K562 (cell line): ENCODE data around the gene MARCO. TPM values are rescaled to one million over a fixed set of nuclear protein-coding genes. Genes with fewer than 3 reads are reported as not detected.

Experiments used
- ATAC-seq: fragments of 200-7000 bp; cut with Tn5 transposase; 3 replicates; pipeline ENCODE4 v1.9.1; 2020; ENCODE audit warnings: moderate library complexity
- BruUV-seq: library from RNA; stranded (reverse); fragments of 400-500 nt; replicated peaks from 2 replicates; lab custom pipeline; 2021; lab: Mats Ljungman, UMichigan
- CTCF ChIA-PET: fragments of 300-600 bp; formaldehyde crosslinking; extraction: SDS; loops from one replicate; lab custom pipeline; 2021; ENCODE audit warnings: low intra/inter-chr PET ratio; lab: Yijun Ruan, JAX
- POLR2A ChIA-PET: fragments of 300-600, 350-650 bp; sonication (Branson Sonifier 250); formaldehyde crosslinking; extraction: SDS; loops from one replicate; lab custom pipeline; 2021; ENCODE audit warnings: antibody characterized with exemption, inconsistent platforms; lab: Yijun Ruan, JAX
- DNase-seq, 4 experiments: peaks; one replicate each; pipeline versions ENCODE4 v3.0.0 to v3.0.0-alpha.2; 2011 to 2018; ENCODE audit warnings: low spot score in 3 of 4, mixed read lengths in 3 of 4; ENCODE audit errors: extremely low read depth in 1 of 4
- FAIRE-seq: peaks from 2 replicates; lab custom pipeline; 2011; peaks lifted over from hg19 to GRCh38; lab: Jason Lieb, UNC
- H2AFZ ChIP-seq: 2 replicates; pipeline ENCODE4 v1.6.0; 2011; ENCODE audit warnings: low read depth, low read length, control low read depth, inconsistent platforms
- H3K27ac ChIP-seq: fragments of 200-600 bp; 3 replicates; pipeline ENCODE4 v1.8.0; 2011; ENCODE audit warnings: low read depth, mild to moderate bottlenecking, control low read depth, inconsistent platforms, low read length, moderate library complexity, mixed read lengths; ENCODE audit errors: extremely low read depth
- H3K27me3 ChIP-seq, 2 experiments: fragments of 300-600 bp in 1 of 2; 2 replicates in 1 of 2; 3 replicates in 1 of 2; pipeline versions ENCODE4 v1.6.0 to v1.8.0; 2011; ENCODE audit warnings: inconsistent platforms in 2 of 2, low read length in 2 of 2, mild to moderate bottlenecking in 1 of 2, mixed read lengths in 1 of 2, moderate library complexity in 1 of 2; ENCODE audit not compliant: control insufficient read depth in 2 of 2, insufficient read depth in 2 of 2
- H3K36me3 ChIP-seq: fragments of 300-600 bp; 3 replicates; pipeline ENCODE4 v1.8.0; 2011; ENCODE audit warnings: mild to moderate bottlenecking, low read length, inconsistent platforms; ENCODE audit not compliant: control insufficient read depth, insufficient read depth
- H3K4me1 ChIP-seq, 2 experiments: fragments of 200-600 bp in 1 of 2; replicated peaks in 1 of 2; 2 replicates in 1 of 2; 3 replicates in 1 of 2; pipeline versions ENCODE4 v1.5.1 to v1.8.0; 2011; ENCODE audit warnings: inconsistent platforms in 2 of 2, low read length in 2 of 2, mild to moderate bottlenecking in 1 of 2, mixed read lengths in 1 of 2, moderate library complexity in 1 of 2; ENCODE audit not compliant: control insufficient read depth in 2 of 2, insufficient read depth in 2 of 2
- H3K4me2 ChIP-seq: 2 replicates; pipeline ENCODE4 v1.6.1; 2011; ENCODE audit warnings: low read length, control low read depth, inconsistent platforms, mixed read lengths; ENCODE audit not compliant: insufficient read depth
- H3K4me3 ChIP-seq: fragments of 200-600 bp; sonication (generic), shearing (Covaris generic); 2 replicates; pipeline ENCODE4 v1.5.1; 2016; ENCODE audit warnings: control low read depth, inconsistent platforms
- H3K79me2 ChIP-seq: fragments of 200-600 bp; 3 replicates; pipeline ENCODE4 v1.8.0; 2011; ENCODE audit warnings: low read length, inconsistent platforms; ENCODE audit not compliant: control insufficient read depth, insufficient read depth
- H3K9ac ChIP-seq, 2 experiments: 2 replicates each; pipeline versions ENCODE4 v1.6.0 to v1.6.1; 2011; ENCODE audit warnings: low read depth in 2 of 2, low read length in 2 of 2, control low read depth in 1 of 2, inconsistent platforms in 1 of 2, mild to moderate bottlenecking in 1 of 2, mixed read lengths in 1 of 2; ENCODE audit not compliant: insufficient read depth in 1 of 2
- H3K9me1 ChIP-seq: one replicate; pipeline ENCODE4 v1.6.0; 2011; ENCODE audit warnings: inconsistent platforms, mild to moderate bottlenecking, low read length, moderate library complexity; ENCODE audit not compliant: control insufficient read depth, insufficient read depth
- H3K9me3 ChIP-seq: replicated peaks from 2 replicates; pipeline ENCODE4 v1.5.1; 2011; ENCODE audit warnings: low read depth, low read length, inconsistent platforms; ENCODE audit not compliant: control insufficient read depth, insufficient read depth
- H4K20me1 ChIP-seq: replicated peaks from 2 replicates; pipeline ENCODE4 v1.6.1; 2011; ENCODE audit warnings: low read length, inconsistent platforms, mixed read lengths; ENCODE audit not compliant: control insufficient read depth, insufficient read depth
- DDX20 ChIP-seq: fragments of 450-650 bp; IDR thresholded peaks from 2 replicates; pipeline ENCODE4 v1.6.1; 2016; ENCODE audit warnings: missing genetic modification characterization, low read depth, mild to moderate bottlenecking, missing compliant biosample characterization, moderate library complexity
- FOXJ3 ChIP-seq: sonication (generic); formaldehyde crosslinking; IDR thresholded peaks from 2 replicates; pipeline ENCODE4 v1.4.0; 2020; ENCODE audit warnings: mild to moderate bottlenecking, missing genetic modification reagents
- MYC ChIP-seq, 2 experiments: fragments of 250-450 bp in 1 of 2; sonication (Bioruptor Pico) in 1 of 2; IDR thresholded peaks; 2 replicates each; pipeline versions ENCODE4 v1.5.1 to v1.6.1; 2012 to 2021; ENCODE audit warnings: low read depth in 2 of 2, borderline replicate concordance in 1 of 2, improper control_type of control experiment in 1 of 2, low read length in 1 of 2, mild to moderate bottlenecking in 1 of 2, moderate library complexity in 1 of 2
- TSC22D4 ChIP-seq: fragments of 450-650 bp; IDR thresholded peaks from 2 replicates; pipeline ENCODE4 v1.6.1; 2016; ENCODE audit warnings: missing genetic modification characterization, missing biosample characterization, control low read depth
- WGBS: fragments of 100-300 bp; shearing (Covaris generic); methylation state at CpG from one replicate; pipeline ENCODE4 v1.1.6; 2016; ENCODE audit warnings: low coverage, mixed read lengths; ENCODE audit not compliant: insufficient coverage; ENCODE audit errors: missing lambda C conversion rate; 5-methylcytosine and 5-hydroxymethylcytosine counted together
- in situ Hi-C: fragments of 300-500 bp; cut with MboI; formaldehyde crosslinking; loops from 4 replicates; pipeline ENCODE4 v1.15.0; 2018; ENCODE audit warnings: inconsistent platforms, mixed read lengths
- intact Hi-C: fragments of 100-400 bp; cut with micrococcal nuclease; formaldehyde crosslinking; loops from 2 replicates; pipeline ENCODE4 v1.14.2; 2022
- polyA plus RNA-seq, 8 experiments: library from polyadenylated mRNA; depleted of rRNA in 4 of 8; stranded (reverse) in 5 of 8; unstranded in 3 of 8; fragments of >200 nt; fragmentation: Nextera tagmentation in 2 of 8; fragmentation: Illumina TruSeq in 1 of 8; extraction: Ambion mirVana in 2 of 8; extraction: Trizol in 1 of 8; gene quantifications; 2 replicates each; pipeline versions ENCODE4 v1.2.1 to v1.2.3, GENCODE V29; 2011 to 2014; ENCODE audit warnings: inconsistent platforms in 1 of 8, missing spikeins in 1 of 8
- total RNA-seq, 7 experiments: library from RNA; depleted of rRNA in 6 of 7; stranded (reverse); fragments of >200 nt in 6 of 7; fragmentation: Illumina TruSeq in 2 of 7; extraction: Trizol in 2 of 7; gene quantifications; 2 replicates each; pipeline versions ENCODE4 v1.2.1 to v1.2.3, GENCODE V29; 2011 to 2021; ENCODE audit warnings: low replicate concordance in 1 of 7
- TF ChIP-seq, protein P1 (sequence below): IDR thresholded peaks from 2 replicates; pipeline ENCODE4 v1.6.1; 2011; ENCODE audit warnings: borderline replicate concordance, low read depth, mild to moderate bottlenecking, moderate library complexity, low read length; ENCODE audit not compliant: insufficient read depth, poor library complexity, severe bottlenecking

The MARCO gene
- total and polyA plus RNA-seq, 9 of the 15 experiments (the other 6 are each of a cell fraction or from before 2014, with no cell fraction given) = 0.31 TPM; not detected in 8

DNA sequence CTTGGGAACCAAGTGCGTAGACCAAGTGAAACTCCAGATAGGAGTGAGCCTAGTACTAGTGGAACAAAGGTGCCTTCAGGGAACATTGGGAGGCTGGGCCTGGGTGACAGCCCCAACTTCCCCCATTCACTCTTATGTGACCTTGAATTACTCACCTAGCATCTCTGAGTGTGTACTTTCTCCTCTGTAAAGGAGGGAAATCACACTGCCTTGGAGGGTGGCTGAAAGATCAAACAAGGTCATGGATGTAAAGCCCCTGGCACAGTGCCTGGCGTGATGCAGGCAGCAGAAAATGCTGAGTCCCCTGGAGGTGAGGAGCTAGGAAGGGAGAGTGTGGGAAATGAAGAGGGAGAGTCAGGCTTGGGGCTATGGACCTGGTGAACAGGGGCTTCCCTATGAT, 45.9 kb downstream of the MARCO start:
- Histone ChIP-seq H3K4me1 (no peaks in the 10 kb centered on the region), H3K9ac (no peak overlapping the region), H3K4me3 (no peak overlapping the region), H3K27me3 (peaks cover 0 to 12% of the 10 kb centered on the region in 2 experiments; a peak in 2 of 5 replicates), H3K36me3 (no peaks in the 10 kb centered on the region), H3K79me2 (no peaks in the 10 kb centered on the region), H2AFZ (no peak overlapping the region), H3K27ac (no peak overlapping the region), H3K4me2 (no peak overlapping the region), H4K20me1 (no peaks in the 10 kb centered on the region), H3K9me1 (no peaks in the 10 kb centered on the region), H3K9me3 (no peaks in the 10 kb centered on the region)
- ChIA-PET POLR2A (no interaction called here), CTCF (no interaction called here)
- TF ChIP-seq, protein P1, sequence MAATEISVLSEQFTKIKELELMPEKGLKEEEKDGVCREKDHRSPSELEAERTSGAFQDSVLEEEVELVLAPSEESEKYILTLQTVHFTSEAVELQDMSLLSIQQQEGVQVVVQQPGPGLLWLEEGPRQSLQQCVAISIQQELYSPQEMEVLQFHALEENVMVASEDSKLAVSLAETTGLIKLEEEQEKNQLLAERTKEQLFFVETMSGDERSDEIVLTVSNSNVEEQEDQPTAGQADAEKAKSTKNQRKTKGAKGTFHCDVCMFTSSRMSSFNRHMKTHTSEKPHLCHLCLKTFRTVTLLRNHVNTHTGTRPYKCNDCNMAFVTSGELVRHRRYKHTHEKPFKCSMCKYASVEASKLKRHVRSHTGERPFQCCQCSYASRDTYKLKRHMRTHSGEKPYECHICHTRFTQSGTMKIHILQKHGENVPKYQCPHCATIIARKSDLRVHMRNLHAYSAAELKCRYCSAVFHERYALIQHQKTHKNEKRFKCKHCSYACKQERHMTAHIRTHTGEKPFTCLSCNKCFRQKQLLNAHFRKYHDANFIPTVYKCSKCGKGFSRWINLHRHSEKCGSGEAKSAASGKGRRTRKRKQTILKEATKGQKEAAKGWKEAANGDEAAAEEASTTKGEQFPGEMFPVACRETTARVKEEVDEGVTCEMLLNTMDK = no peak
- WGBS = 0% methylated on average over 2 of the region's 2 CpGs
- DNase-seq (no peak), FAIRE-seq (no peak), ATAC-seq (no peak)
- intact Hi-C loops = no loop called here
- in situ Hi-C loops = no loop called here
- BruUV-seq = no TSS peak

DNA sequence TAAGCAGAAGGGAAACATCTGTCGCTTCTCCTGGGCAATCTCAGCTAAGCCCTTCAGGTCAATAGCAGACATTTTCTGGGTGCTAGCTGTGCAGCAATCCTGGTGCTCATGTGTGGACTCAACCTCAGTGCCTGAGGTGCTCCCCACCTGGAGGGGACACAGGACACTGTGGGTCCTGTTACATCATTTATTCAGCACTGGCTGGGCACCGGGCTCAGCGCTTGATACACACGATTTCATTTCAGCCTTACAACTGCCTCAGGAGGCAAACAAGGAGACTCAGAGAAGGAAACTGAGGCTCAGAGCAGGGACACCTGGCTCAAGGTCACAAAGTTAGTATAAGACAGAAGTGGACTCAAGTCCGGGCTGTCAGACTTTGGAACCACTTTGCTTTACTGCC, 46.7 kb downstream of the MARCO start:
- no peak for DNase-seq
- Histone ChIP-seq H2AFZ (no peak overlapping the region), H3K4me3 (no peak overlapping the region), H3K9me3 (no peaks in the 10 kb centered on the region), H3K27me3 (peaks cover 0 to 21% of the 10 kb centered on the region in 2 experiments; a peak in 2 of 5 replicates), H3K4me1 (no peaks in the 10 kb centered on the region), H3K36me3 (no peaks in the 10 kb centered on the region), H3K27ac (no peak overlapping the region), H3K79me2 (no peaks in the 10 kb centered on the region), H3K4me2 (no peak overlapping the region), H4K20me1 (no peaks in the 10 kb centered on the region), H3K9ac (no peak overlapping the region), H3K9me1 (no peaks in the 10 kb centered on the region)
- no peak for ATAC-seq
- no peak for FAIRE-seq
- WGBS = 0% methylated on average over 5 of the region's 5 CpGs
- CTCF ChIA-PET = no interaction called here
- POLR2A ChIA-PET = interaction anchor here (0.7 kb wide), 2 partner anchors 255 to 408 kb away, joined by 3 read pairs; no protein-coding TSS in a partner anchor
- in situ Hi-C loops (no loop called here), intact Hi-C loops (no loop called here)
- BruUV-seq = no TSS peak
- no peak for TF ChIP-seq MYC (IDR thresholded peaks at IDR 0.05; ENCODE audit: low read depth, low read length)
- no peak for TF ChIP-seq MYC (CRISPR knock-in tag; IDR thresholded peaks at IDR 0.05; ENCODE audit: borderline replicate concordance, low read depth)
- TF ChIP-seq FOXJ3 = no peak
- no peak for TF ChIP-seq TSC22D4 (tag)
- no peak for TF ChIP-seq DDX20 (tag)
